Activated naive CD8-positive, alpha-beta T cell treated with anti-CD3 and anti-CD28 coated beads, Interleukin-2, amount 50 U/mL, for 16 hours (primary cell): ENCODE data around the gene NPFFR1.
"Not testable (repeated sequence)": the region's sequence is repeated elsewhere in the genome, so short reads cannot be mapped to it uniquely, and the experiment has no call there.

Experiments
- DNase-seq: peaks from one replicate; pipeline ENCODE4 v3.0.0-alpha.2; 2020; ENCODE audit warnings: low read depth, low spot score

The NPFFR1 gene

DNA sequence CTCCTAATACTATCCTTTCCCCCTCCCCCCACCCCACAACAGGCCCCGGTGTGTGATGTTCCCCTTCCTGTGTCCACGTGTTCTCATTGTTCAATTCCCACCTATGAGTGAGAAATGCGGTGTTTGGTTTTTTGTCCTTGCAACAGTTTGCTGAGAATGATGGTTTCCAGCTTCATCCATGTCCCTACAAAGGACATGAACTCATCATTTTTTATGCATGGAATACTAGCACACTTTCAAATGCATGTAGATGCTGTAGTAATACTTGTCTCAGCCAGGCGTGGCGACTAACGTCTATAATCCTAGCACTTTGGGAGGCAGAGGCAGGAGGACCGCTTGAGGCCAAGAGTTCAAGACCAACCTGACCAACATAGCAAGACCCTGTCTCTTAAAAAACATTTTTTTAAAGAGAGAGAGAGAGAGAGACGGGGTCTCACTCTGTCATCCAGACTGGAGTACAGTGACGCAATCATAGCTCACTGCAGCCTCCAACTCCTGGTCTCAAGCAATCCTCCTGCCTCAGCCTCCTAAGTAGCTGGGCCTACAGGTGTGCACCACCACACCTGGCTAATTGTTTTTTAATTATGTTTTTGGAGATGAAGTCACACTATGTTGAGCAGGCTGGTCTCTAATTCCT lies 60.9 kb downstream of the NPFFR1 start:
- not testable (repeated sequence) for DNase-seq

DNA sequence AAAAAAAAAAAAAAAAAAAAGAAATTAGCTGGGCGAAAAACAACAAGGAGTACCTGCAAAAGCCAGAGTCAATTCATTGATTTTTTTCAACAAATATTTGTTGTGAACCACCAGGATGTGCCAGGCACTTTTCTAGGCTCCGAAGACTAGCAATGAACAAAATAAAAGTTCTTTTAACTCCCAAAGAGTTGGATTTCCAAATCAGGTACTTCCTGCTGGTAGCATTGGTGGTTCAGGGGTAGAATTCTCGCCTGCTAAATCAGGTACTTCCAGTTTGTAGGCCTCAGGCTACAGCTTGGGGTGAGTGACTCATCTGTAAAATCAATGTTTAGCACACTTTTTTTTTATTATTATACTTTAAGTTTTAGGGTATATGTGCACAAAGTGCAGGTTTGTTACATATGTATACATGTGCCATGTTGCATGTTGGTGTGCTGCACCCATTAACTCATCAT lies 61.4 kb downstream of the NPFFR1 start:
- DNase-seq: no peak

DNA sequence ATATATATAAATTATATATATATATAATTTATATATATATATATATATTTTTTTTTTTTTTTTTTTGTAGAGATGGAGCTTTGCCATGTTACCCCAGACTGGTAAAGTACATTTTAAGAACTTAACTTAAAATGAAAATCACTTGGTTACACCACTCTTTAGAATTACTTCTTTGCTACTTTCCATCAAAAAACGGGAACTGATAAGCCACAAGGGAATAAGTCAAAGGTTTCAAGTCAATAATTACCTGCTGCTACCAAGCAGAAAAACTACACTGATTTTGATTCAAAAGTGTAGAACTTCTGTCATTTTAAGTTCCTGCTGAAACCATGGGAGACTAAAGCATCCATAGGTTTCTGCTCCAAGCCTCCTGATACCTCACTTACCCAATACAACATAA lies 62.8 kb downstream of the NPFFR1 start:
- no peak for DNase-seq

DNA sequence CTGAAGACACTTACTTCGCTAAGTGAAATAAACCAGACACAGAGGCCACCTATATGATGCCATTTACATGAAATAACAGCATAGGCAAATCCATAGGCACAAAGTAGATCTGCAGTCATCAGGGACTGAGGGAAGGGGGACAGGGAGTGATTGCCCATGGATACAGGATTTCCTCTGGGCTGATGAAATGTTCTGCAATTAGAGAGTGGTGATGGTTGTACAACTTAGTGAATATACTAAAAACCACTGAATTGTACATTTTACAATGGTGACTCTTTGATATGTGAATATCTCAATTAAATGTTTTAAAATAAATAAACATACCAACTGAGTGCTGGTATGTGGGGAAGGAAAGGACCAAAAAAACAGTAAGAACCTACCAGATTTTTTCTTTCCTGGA lies 70.9 kb downstream of the NPFFR1 start:
- no peak for DNase-seq

DNA sequence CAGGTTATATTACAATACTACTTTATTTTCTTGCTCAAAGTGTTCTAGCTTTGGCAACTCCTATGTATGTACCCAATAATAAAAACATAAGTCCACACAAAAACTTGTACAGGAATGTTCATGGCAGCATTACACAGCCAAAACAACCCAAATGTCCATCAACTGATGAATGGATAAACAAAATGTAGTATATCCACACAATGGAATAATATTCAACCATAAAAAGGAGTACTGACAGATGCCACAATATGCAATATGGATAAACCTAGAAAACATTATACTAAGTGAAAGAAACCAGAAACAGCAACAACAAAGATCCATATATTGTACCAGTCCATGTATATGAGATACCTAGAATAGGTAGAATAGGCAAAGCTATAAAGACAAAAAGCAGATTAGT lies 71.5 kb downstream of the NPFFR1 start:
- DNase-seq: no peak

DNA sequence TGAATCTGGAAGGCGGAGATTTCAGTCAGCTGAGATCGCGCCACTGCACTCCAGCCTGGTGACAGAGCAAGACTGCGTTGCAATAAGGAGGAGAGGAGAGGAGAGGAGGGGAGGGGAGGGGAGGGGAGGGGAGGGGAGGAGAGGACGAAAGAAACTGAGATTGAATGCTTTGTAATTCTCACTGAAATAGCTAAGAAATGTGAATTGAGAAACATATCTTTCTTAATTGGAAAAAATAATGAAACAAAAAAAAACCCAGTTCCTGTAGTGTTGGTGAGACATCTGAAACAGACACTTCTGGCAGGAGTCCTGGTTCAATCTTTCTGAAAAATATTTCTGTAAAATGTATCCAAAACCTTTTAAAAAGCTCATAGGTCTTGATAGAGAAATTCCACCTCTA lies 77.0 kb downstream of the NPFFR1 start:
- DNase-seq: no peak

DNA sequence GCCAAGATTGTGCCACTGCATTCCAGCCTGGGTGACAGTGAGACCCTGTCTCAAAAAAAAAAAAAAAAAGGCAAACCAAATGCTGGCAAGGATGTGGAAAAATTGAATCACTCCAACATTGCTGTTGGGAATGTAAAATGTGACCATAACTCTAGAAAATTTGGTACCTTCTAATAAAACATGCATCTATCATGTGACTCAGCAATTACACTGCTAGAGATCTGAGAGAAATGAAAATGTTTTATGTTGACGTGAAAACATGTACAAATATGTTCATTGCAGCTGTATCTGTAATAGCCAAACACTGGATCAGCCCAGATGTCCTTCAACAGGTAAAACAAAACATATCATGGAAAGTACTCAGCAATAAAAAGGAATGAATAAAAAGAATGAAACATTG lies 82.7 kb downstream of the NPFFR1 start:
- DNase-seq: no peak

DNA sequence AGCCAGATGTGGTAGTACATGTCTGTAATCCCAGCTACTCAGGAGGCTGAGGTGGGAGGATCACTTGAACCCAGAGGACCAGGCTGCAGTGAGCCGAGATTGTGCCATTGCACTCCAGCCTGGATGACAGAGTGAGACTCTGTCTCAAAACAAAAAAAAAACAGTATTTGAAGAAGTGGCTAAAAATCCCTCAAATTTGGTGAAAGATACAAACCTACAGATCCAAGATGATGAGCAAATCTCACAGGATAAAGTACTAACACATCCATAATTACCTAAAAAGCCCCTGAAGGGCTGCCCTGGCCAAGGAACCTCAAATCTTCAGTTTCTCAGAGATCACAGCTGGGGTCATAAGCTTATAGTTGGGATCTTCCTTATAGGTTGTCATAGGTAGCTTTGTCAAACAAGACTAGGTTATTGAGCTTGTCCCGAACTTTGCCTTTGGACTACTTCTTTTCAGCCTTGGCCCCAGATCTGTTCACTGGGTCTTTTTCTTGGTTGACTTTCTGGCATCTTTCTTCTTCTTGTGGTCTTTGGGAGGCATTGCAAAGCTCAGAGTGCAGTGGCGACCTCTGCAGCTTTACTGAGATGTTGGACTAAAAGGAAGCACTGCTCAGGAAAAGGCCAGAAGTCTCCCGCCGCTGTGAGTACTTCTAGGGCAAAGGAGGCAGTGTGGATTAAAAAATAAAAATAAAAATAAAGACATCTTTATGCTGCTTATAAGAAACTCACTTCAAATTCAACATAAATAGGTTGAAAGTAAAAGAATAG lies 84.9 kb downstream of the NPFFR1 start:
- DNase-seq: no peak
